Astrocyte (in vitro differentiated cells and primary cell): ENCODE results near the gene CCDC85A.

Source experiments
- CTCF ChIP-seq: IDR thresholded peaks from 2 replicates; pipeline ENCODE4 v1.5.1; 2011; ENCODE audit warnings: low read depth, mild to moderate bottlenecking, inconsistent platforms, low read length, moderate library complexity; ENCODE audit not compliant: insufficient read depth
- EZH2 ChIP-seq: IDR thresholded peaks from 2 replicates; pipeline ENCODE4 v1.6.1; 2012; ENCODE audit warnings: mild to moderate bottlenecking, low read length, inconsistent platforms; ENCODE audit not compliant: insufficient read depth

GRCh38 chr2:56222481-56222880 is 38.7 kb downstream of the CCDC85A start:
- TF ChIP-seq CTCF (no peak), EZH2 (no peak)
